Stimulated activated CD4-positive, alpha-beta T cell treated with anti-CD3 and anti-CD28 coated beads, Interleukin-15, amount 100 ng/mL, for 48 hours (primary cell): ENCODE results near the gene SNRNP25.
A peak's percentile ranks its signal among the peaks of the same experiment; 100 is the strongest.
"Not testable (repeated sequence)": the region's sequence is repeated elsewhere in the genome, so short reads cannot be mapped to it uniquely, and the experiment has no call there.

Experiments used
- DNase-seq, 2 donors: peaks; one replicate each; pipeline ENCODE4 v3.0.0-alpha.2; 2020; ENCODE audit warnings: low read depth in 2 of 2

Gene SNRNP25

DNA sequence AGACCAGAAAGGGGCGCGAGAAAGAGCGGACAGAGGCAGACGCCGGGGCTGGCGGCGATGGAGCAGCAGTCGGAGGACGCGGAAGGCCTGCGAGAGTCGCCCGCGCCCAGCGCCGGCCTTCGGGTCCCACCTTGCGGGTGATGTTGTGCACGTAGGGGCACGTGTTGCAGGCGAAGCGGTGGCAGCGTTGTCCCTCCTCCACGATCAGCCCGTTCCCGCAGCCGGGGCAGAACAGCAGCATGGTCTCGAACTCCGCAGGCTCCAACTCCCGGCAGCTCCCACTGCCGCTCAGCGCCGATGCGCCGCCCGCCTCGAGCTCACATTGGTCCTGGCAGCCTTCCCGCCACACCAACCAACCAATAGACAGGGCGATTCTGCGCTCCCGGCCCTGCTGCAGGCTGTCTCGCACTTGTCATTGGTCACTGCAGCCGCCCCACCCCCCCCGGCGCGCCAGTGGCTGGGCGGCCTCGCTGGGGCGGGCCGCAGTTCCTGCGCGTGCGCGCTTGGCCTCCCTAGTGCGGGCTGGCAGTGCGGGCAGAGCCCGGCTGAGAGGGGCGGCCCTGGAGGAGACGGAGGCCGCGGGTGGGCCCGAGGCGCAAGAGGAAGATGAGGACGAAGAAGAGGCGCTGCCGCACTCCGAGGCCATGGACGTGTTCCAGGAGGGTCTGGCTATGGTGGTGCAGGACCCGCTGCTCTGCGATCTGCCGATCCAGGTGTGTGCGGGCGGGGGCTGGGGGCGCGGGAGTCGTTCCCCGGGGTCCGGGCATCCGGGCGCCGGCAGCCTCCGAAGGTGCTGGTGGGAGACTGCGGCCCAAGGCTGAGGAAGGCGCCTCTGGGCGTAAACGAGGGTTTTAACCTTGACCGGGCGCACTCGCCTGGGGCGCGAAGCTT lies at the start of gene SNRNP25, which contains the start of gene POLR3K:
Gene SNRNP25, plus strand, starts transcription at position 483 of the 891 bp plus-strand sequence. Its CDS starts 189 bp downstream, at position 672.
Gene POLR3K, minus strand, starts transcription at position 263 of the 891 bp plus-strand sequence. Its CDS starts 22 bp downstream, at position 241.
- peak; percentile 97 to 99 for DNase-seq

DNA sequence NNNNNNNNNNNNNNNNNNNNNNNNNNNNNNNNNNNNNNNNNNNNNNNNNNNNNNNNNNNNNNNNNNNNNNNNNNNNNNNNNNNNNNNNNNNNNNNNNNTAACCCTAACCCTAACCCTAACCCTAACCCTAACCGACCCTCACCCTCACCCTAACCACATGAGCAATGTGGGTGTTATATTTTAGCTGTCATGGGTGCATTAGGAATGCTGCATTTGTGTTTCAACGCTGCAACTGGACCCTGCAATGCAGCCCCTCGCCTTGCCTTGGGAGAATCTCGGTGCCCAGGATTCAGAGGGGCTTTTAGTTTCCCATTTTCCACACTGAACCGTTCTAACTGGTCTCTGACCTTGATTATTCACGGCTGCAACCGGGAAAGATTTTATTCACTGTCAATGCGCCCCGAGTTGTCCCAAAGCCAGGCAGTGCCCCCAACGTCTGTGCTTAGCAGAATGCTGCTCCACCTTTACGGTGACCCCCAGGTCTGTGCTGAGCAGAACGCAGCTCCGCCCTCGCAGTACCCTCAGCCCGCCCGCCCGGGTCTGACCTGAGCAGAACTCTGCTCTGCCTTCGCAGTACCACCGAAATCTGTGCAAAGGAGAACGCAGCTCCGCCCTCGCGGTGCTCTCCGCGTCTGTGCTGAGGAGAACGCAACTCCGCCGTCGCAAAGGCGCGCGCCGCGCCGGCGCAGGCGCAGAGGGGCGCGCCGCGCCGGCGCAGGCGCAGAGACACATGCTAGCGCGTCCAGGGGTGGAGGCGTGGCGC lies 43.5 kb upstream of the SNRNP25 start:
- peak in 1 of 2 donors; percentile 12 for DNase-seq

DNA sequence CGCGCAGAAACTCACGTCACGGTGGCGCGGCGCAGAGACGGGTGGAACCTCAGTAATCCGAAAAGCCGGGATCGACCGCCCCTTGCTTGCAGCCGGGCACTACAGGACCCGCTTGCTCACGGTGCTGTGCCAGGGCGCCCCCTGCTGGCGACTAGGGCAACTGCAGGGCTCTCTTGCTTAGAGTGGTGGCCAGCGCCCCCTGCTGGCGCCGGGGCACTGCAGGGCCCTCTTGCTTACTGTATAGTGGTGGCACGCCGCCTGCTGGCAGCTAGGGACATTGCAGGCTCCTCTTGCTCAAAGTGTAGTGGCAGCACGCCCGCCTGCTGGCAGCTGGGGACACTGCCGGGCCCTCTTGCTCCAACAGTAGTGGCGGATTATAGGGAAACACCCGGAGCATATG lies 42.9 kb upstream of the SNRNP25 start:
- DNase-seq = peak; percentile 77 to 92

DNA sequence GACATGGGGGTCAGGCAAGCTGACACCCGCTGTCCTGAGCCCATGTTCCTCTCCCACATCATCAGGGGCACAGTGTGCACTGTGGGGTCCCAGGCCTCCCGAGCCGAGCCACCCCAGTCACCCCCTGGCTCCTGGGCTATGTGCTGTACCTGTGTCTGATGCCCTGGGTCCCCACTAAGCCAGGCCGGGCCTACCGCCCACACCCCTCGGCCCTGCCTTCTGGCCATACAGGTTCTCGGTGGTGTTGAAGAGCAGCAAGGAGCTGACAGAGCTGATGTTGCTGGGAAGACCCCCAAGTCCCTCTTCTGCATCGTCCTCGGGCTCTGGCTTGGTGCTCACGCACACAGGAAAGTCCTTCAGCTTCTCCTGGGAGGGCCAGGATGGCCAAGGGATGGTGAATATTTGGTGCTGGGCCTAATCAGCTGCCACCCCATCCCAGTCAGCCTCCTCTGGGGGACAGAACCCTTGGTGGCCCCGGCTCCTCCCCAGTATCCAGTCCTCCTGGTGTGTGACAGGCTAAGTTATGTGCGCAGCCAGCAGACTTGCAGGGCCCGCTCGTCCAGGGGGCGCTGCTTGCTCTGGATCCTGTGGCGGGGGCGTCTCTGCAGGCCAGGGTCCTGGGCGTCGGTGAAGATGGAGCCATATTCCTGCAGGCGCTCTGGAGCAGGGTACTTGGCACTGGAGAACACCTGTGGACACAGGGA lies 36.4 kb upstream of the SNRNP25 start:
- DNase-seq = not testable (repeated sequence)

DNA sequence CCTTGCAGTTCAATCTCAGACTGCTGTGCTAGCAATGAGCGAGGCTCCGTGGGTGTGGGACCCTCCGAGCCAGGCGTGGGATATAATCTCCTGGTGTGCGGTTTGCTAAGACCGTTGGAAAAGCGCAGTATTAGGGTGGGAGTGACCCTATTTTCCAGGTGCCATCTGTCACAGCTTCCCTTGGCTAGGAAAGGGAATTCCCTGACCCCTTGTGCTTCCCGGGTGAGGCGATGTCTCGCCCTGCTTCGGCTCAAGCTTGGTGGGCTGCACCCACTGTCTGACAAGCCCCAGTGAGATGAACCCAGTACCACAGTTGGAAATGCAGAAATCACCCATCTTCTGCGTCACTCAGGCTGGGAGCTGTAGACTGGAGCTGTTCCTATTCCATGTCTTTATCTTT lies 32.7 kb upstream of the SNRNP25 start:
- not testable (repeated sequence) for DNase-seq

DNA sequence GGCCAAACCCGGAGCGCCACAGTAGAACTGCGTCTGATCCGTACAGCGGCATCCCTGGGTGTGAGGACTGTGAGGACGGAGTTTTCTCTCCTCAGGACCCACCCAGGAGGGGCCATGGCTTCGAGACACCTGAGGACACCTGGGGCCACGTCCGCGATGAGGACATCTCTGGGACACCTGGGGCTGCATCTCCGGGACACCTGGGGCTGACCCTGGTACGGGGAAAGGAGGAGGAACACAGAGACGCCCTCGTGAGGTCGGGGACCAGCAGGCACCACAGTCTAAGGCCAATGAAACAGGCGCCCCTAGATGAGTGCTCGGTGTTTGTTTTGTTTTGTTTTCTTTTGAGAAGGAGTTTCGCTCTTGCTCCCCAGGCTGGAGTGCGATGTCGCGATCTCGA lies 29.5 kb upstream of the SNRNP25 start:
- not testable (repeated sequence) for DNase-seq

DNA sequence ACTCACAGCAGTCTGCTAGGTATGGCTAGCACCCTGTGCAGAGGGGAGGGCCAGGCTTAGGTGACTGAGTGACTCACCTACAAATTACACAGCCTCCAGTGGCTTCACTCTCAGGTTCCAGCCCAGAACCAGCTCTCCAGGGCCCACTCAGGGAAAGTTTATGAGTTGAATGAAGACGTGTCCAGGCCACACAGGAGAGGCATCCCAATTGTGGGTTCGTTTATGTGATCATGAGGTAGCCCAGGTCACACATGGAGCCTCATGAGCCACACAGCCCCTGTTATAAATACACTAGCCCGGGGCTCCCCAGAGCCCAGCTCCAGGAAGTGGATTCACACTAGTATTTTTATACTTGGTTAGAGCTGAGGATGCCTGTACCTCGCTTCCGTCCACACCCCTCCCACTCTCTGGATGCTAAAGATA lies 27.7 kb upstream of the SNRNP25 start:
- not testable (repeated sequence) for DNase-seq

DNA sequence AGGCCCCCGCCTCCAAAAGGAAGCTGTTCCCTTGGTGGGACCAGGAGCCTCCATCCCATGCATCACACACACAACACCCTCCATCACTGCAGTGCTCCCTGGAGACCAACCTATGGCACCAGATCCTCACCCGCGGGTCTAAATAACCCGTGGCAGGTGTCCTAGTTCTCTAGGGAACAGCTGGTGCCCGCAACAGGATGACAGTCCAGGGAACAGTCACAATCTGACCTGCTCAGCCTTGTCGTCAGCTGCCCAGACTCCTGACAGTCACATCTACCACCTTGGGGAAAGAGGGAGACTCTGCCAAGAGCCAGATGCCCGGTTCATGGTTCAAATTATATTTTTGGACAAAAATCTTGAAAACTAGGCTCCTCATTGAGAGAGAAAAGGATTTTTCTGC lies 23.0 kb upstream of the SNRNP25 start:
- not testable (repeated sequence) for DNase-seq

DNA sequence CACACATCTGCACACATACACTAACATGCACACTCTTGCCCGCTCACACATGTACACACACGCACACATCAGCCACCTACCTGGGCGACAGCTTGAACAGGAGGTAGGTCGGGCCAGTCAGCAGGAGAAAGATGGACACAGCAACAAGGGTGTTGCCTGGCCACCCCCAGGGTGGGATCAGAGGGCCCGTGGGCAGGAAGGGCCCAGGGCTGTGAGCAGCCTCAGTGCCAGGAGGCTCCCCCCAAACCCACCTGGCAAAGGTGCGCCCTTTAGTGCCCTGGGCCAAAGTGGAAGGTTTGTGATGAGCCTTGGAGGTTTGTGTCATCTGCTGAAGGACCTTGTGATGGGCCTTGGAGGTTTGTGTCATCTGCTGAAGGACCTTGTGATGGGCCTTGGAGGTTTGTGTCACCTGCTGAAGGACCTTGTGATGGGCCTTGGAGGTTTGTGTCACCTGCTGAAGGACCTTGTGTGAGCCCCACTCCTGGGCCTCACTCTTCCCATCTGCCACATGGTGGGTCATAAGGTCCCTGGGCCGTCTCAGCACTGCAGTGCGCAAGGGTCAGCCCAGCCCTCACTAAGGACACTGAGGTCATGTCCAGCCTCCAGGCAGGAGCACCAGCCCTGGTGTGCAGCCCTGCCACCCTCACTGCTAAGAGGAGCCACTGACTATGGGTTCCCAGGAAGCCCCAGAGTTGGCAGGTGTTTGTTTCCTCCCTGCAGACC lies 20.3 kb upstream of the SNRNP25 start:
- DNase-seq = not testable (repeated sequence)

DNA sequence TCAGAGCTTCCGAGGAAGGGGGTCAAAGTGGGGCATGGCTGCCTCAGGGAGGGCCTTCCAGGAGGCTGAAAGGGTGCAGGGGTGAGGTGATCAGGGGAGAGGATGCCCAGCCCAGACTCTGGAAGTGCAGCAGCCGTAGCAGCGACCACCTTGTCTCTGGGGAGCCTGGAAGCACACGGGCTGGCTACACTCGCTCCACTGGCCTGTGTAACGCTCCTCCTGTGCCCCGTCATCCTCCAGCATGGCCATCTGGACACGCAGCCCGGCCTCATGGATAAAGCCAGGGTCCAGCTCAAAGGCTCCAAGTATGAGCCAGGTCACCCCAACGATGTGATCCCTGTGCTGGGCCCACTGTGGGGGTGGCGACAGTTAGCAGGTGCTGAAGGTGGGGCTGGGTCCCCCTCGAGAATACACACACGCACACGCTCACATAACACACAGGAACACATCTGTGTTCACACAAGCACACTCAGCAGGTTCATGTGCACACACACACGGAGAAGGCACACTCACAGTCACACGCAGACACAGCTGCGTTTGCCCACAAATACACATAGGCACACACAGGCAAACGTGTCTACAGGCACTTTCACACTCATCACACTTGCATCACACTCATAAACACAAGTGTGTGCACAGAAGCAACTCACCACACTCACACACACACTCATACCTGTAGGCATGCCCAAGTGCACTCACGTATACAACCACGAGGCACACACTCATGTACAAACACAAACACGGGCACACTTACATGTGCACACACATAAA lies 19.6 kb upstream of the SNRNP25 start:
- DNase-seq = no peak

DNA sequence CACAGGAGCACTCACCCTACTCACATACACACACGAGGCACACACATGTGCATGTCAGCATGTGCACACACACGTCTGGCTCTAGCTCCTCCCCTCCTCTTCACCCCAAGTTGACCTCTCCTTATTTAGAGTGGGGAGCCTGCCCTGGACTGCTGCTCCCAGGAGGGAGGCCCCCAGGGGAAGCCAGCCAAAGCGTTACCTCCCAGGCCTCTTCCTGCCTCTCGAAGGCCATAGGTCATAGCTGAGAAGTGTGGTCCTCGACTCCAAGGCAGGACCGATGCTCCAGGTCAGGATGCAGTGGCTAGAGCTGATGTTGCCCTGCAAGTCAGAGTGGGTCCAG lies 19.0 kb upstream of the SNRNP25 start:
- no peak for DNase-seq

DNA sequence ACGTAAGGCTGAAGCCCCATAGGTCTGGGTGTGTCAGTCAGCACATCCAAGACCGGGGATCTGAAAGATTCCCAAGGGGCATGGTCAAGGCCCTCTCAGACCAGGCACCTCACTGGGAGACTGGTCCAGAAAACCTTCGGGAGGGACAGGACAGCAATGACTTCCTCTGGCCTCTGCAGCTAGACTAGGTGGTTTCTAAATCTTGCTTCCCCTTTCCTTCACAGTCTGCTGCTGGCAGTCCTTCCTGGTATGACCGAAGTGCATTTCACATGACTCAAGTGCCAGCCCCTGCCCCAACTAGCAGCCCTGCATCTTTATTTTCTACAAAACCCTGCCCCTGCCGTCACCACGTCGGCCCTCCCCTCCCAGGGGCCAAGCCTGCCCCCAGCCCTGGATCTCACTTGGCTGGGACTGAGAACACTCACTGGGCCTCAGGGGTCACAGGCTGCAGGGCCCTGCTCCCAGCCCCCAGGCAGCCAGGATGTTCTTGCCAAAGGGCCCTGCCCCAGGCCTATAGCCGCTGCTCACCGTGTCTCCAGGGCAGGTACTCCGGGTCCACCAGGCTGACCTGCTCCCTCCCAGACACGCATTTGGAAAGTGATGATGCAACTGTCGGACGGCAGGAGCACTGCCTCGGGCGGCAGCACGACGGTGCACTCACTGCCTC lies 18.5 kb upstream of the SNRNP25 start:
- DNase-seq = no peak

DNA sequence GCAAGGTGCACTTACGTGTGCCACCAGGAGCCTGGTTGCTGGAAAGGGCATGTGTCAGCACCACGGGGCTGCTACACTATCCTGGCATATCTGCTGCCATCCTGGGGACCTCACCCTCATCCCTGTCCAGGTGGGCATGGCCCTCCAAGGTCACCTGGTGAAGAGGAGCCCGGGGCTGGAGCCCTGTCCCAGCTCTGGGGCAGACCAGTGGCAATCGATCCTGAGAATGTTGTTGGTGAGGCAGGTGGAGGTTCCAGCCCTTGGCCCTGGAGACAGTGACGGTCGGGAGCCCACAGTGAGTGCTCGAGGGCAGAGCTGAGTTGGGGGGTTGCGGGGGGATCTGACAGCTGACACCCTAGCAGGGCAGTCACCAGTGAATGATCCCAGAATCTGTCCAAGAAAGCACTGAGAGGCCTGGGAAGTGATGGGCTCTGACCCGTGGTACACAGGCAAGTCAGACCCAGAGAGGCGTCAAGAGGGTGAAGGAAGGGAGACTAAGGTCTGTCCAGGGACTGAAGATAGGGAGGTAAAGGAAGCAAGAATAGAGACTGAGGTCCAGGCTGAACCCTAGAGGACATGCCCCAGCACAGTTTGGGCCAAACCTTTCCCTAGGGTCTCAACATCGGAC lies 17.8 kb upstream of the SNRNP25 start:
- DNase-seq = no peak

DNA sequence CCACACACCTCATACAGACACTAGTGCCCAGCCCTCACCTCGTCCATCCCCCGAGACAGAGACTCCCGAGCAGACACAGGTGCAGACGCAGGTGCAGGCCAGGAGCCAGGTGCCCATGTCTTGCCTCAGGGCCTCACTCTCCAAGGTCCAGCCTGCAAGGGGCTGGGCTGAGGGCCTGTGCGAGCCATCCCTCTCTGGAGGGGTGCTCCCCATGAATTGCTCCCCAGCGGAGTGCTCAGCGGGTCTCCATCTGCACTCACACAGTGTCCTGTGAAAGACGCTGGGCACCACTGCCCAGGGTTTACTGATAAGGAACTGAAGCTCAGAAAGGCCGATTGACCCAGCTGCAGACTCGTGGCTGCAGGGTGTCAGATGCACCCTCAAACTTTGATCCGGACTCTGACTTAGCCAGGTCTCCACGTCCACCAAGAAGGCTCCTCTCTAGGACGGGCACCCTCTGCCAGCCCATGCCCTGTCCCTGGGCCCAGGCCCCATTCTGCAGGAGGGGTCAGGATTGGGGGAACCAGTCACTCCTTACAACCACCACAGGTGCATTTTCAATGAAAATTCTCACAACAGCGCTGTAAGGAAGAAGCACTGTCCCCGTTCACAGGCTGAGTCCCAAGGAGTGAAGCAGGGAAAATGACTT lies 17.2 kb upstream of the SNRNP25 start:
- no peak for DNase-seq

DNA sequence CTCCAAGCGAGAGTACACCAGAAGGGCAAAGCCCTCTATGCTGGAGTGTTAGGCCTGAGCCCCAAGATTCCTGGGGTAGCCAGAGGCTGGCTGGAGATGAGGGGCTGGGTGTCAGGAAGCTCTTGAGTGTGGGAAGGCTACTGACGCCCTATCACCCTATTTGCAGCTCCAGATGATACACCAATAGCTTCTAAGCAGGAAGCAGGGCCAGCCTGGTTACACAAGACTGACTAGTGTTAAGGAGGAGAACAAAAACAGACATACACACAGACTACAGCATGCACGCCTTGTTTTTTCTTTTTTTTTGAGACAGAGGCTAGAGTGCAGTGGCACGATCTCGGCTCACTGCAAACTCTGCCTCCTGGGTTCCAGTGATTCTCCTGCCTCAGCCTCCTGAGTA lies 16.1 kb upstream of the SNRNP25 start:
- no peak for DNase-seq

DNA sequence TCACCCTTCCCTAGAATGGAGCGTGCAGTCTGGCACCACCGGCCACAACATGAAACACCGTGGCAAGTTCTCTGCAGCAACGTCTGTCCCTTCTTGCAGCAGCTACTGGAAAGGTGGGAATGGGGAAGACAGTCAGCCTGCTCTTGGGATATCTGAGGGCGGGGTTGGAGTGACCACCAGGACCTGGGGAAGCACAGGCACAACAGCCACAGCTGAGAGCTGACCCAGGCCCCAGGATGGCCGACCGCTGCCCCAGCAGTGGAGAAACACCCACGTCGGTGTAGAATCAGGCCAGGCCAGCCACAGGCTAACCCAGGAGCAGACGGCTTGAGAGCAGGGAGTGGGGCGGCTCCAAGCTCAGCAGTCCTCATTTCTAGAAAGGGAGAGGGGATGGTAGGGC lies 15.4 kb upstream of the SNRNP25 start:
- not testable (repeated sequence) for DNase-seq

DNA sequence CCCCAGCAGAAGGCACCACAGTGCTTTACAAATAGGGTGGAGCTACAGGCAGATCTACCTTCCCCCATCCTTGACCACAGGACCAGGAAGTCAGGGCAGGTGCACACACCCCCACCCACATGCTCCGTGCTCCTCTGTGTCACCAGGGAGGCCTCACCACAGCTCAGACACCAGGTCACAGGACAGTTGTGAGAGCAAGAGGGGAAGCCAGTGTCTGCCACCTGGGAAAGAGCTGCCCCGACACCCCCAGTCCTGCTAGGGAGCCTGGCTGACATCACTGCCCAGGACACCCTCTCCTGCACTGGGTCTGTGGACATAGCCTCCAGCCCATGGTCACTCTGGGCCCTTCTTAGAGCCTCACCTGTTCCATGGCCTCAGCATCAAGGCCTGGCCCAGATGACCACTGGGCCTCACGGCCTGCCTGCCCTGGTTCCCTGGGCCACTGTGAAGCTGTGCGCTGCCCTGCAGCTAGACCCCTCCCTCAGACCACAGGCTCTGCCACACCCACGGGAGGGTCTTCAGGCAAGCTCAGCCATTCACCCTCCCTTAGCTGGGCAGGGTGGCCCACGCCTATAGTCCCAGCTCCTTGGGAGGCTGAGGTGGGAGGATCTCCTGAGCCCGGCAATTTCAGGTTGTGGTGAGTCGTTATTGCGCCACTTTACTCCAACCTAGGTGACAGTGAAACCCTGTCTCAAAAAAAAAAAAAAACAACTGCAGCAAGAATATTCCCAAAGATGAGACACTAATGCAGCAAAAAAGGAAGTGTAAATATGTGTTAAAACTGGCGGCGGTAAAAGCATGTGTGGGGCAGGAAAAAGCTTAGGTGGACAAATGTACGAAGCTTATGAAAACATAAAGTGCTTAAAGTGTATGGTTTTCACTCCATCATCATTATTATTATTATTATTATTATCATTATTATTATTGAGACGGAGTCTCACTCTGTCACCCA lies 14.4 kb upstream of the SNRNP25 start:
- peak; percentile 24 to 48 for DNase-seq
